PC-3 (cell line): ENCODE measurements around the gene TTC16.

ENCODE experiments used
- EZH2 ChIP-seq: fragments of 300-600 bp; sonication (generic); IDR thresholded peaks from one replicate; pipeline ENCODE4 v1.6.1; 2017; ENCODE audit warnings: antibody characterized with exemption, mild to moderate bottlenecking, low read length; ENCODE audit not compliant: unreplicated experiment
- EZH2phosphoT487 ChIP-seq: fragments of 300-600 bp; sonication (generic); IDR thresholded peaks from 2 replicates; pipeline ENCODE4 v1.6.1; 2018; ENCODE audit warnings: mild to moderate bottlenecking, antibody characterized with exemption, low read length, borderline replicate concordance
- TF ChIP-seq, protein P1 (sequence below): fragments of 300-600 bp; sonication (generic); conservative IDR thresholded peaks from 2 replicates; pipeline ENCODE4 v1.5.1; 2017; ENCODE audit warnings: antibody characterized with exemption, low read depth, mild to moderate bottlenecking, low read length

DNA sequence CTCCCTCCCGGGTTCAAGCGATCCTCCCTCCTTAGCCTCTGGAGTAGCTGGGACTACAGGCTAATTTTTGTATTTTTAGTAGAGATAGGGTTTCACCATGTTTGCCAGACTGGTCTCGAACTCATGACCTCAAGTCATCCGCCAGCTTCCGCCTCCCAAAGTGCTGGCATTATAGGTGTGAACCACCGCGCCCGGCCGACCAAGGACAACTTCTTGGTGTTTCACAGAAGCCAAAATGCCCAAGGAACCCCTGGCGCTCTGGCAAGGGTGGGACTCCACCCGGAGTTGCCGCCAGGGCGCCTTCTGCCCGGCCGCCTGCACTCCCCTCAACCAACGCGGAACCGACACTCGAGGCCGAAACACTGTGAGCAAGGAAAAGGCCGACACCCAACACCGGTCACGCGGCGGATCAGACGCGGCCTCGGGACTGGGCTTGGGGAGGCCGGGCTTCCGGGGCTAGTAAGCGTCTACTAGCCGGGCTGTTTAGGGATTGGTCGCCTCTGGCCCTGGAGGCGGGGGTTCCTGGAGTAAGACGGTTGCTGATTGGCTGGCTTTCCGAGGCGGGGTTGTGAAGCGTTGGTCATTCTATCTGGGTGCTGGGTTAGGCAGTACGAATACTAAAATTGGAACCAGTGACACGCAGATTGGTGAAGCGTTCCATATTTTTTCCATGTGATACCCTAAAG is 16.8 kb upstream of the TTC16 start:
- TF ChIP-seq EZH2phosphoT487, result no peak
- TF ChIP-seq, protein P1, sequence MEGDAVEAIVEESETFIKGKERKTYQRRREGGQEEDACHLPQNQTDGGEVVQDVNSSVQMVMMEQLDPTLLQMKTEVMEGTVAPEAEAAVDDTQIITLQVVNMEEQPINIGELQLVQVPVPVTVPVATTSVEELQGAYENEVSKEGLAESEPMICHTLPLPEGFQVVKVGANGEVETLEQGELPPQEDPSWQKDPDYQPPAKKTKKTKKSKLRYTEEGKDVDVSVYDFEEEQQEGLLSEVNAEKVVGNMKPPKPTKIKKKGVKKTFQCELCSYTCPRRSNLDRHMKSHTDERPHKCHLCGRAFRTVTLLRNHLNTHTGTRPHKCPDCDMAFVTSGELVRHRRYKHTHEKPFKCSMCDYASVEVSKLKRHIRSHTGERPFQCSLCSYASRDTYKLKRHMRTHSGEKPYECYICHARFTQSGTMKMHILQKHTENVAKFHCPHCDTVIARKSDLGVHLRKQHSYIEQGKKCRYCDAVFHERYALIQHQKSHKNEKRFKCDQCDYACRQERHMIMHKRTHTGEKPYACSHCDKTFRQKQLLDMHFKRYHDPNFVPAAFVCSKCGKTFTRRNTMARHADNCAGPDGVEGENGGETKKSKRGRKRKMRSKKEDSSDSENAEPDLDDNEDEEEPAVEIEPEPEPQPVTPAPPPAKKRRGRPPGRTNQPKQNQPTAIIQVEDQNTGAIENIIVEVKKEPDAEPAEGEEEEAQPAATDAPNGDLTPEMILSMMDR, result no peak
- no peak for TF ChIP-seq EZH2
